Activated naive CD4-positive, alpha-beta T cell treated with anti-CD3 and anti-CD28 coated beads, Interleukin-2, amount 50 U/mL, for 72 hours (primary cell): ENCODE data around the gene LBR. TPM values are rescaled to one million over a fixed set of nuclear protein-coding genes. Genes with fewer than 3 reads are reported as not detected.

Experiments
- ATAC-seq, 2 donors: fragments of 150-1000 bp; cut with Tn5 transposase; 2 replicates each; pipeline ENCODE4 v1.10.0; 2021; ENCODE audit warnings: mild to moderate bottlenecking in 2 of 2, moderate library complexity in 2 of 2
- DNase-seq, 2 donors: peaks; one replicate each; pipeline ENCODE4 v3.0.0; 2021 to 2022; ENCODE audit warnings: low spot score in 2 of 2
- H3K27ac Mint-ChIP-seq, 2 donors: one replicate each; pipeline ENCODE4 v1.8.0; 2022; ENCODE audit warnings: mild to moderate bottlenecking in 2 of 2, mixed read lengths in 2 of 2
- H3K36me3 Mint-ChIP-seq, 2 donors: one replicate each; pipeline ENCODE4 v1.8.0; 2022; ENCODE audit warnings: mixed read lengths in 2 of 2
- H3K9me3 Mint-ChIP-seq, 2 donors: one replicate each; pipeline ENCODE4 v1.8.0; 2022; ENCODE audit warnings: mixed read lengths in 2 of 2
- total RNA-seq, 2 donors: library from RNA; stranded (reverse); gene quantifications; one replicate each; pipeline ENCODE4 v1.2.3, GENCODE V29; 2022

LBR gene
- total RNA-seq, 2 donors from 2014 or later, result 161 to 174 TPM

GRCh38 chr1:225467193-225468020 is 39.6 kb upstream of the LBR start:
- ATAC-seq (peak; percentile 90 to 94), DNase-seq (peak; percentile 76 to 85)
- H3K27ac Mint-ChIP-seq, result peak overlapping the region; percentile 96 to 98
- no peaks in the 10 kb centered on the region for H3K9me3 Mint-ChIP-seq
- no peaks in the 10 kb centered on the region for H3K36me3 Mint-ChIP-seq

- ATAC-seq, result no peak
- no peak for DNase-seq
- no peaks in the 10 kb centered on the region for H3K9me3 Mint-ChIP-seq
- peak overlapping the region; percentile 96 to 98 for H3K27ac Mint-ChIP-seq
- H3K36me3 Mint-ChIP-seq, result no peaks in the 10 kb centered on the region
Measured at GRCh38 chr1:225466848-225467192, 39.0 kb upstream of the LBR start.

DNA sequence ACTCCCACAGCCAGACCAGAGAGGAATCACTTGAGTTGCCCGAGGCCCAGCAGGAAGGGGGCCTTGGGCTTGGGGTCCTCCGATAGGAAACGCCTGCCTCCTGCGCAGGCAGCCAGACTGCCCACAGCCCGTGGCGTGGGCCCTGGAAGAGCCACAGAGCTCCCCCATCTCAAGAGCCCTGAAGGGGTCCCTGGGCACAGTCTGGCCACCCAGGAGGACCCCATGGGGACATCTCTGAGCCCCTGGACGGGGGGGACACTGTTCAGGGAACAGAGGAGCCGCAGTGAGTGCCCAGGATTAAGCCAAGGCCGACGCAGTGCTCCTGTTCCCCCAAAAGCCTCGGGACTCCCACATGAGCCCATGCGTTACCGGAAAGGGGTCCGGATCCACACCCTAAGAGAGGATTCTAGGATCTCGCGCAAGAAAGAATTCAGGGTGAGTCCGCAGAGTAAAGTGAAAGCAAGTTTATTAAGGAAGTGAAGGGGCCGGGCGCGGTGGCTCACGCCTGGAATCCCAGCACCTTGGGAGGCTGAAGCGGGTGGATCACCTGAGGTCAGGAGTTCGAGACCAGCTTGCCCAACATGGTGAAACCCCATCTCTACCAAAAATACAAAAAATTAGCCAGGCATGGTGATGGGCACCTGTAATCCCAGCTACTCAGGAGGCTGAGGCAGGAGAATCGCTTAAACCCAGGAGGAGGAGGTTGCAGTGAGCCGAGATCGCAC is 38.1 kb upstream of the LBR start:
- DNase-seq (no peak), ATAC-seq (no peak)
- peak overlapping the region; percentile 88 to 98 for H3K27ac Mint-ChIP-seq
- H3K9me3 Mint-ChIP-seq, result no peaks in the 10 kb centered on the region
- no peaks in the 10 kb centered on the region for H3K36me3 Mint-ChIP-seq

- DNase-seq (no peak), ATAC-seq (no peak)
- Mint-ChIP-seq H3K9me3 (no peaks in the 10 kb centered on the region), H3K36me3 (no peaks in the 10 kb centered on the region), H3K27ac (peak overlapping the region in 1 of 2 donors; percentile 98)
Measured at GRCh38 chr1:225464851-225465792, 37.3 kb upstream of the LBR start.

DNA sequence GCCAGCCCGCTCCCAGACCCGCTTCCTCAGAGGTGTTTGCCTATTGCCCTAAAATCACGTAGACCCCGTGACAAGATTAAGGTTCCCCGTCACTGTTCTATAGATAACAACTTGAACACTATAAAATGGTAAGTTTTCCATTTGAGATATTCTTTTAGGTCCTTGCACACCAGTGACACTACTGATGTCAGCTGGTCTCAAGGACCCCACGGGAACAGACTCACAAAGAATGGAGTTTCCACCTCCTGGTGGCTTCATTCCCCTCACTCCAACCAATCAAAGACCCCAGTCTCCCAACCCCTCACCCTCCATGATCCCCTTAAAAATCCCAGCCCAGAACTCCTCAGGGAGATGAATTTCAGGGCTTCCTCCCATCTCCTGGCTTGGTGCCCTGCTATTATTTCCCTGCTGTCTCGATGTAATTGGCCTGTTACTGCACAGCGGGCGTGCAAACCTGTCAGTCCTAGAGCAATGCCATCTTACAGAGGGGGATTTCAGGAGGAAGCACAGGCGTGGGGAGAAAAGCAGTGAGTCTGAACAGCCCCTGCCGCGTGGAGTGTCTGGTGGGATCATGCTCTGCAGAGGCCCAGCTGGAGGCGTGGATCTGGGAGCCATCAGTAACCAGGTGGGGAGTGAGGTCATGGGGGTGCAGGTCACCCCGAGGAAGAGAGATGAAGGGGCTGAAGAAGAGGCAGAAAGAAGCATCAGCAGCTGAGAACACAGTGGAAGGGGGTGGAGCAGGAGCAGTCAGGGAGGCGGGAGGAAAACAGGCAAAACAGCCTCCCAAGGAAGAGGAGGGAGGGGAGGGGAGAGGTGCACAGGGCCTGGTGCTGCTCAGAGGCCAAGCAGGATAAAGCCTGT is 35.1 kb upstream of the LBR start:
- Mint-ChIP-seq H3K36me3 (no peaks in the 10 kb centered on the region), H3K9me3 (no peaks in the 10 kb centered on the region), H3K27ac (peak overlapping the region in 1 of 2 donors; percentile 39)
- ATAC-seq (no peak), DNase-seq (no peak)

DNA sequence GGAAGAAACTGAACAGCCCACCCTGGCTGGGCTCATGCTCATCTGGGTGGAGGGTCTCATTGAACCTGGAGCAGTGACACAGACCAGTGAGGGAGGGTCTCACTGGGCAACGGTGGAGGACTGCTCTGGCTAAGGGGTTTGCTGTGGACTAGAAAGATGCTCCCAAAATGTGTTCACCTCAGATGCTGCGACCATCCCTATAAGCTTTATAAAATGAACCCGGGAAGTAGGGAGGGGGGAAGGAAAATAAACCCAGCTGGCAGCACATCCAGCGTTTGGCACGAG is 34.5 kb upstream of the LBR start:
- H3K36me3 Mint-ChIP-seq, result no peaks in the 10 kb centered on the region
- no peaks in the 10 kb centered on the region for H3K9me3 Mint-ChIP-seq
- DNase-seq (no peak), ATAC-seq (no peak)
- H3K27ac Mint-ChIP-seq, result no peak overlapping the region

GRCh38 chr1:225461533-225462428 is 33.9 kb upstream of the LBR start:
- DNase-seq, result no peak
- H3K36me3 Mint-ChIP-seq, result no peaks in the 10 kb centered on the region
- H3K27ac Mint-ChIP-seq, result no peak overlapping the region
- no peak for ATAC-seq
- H3K9me3 Mint-ChIP-seq, result no peaks in the 10 kb centered on the region

DNA sequence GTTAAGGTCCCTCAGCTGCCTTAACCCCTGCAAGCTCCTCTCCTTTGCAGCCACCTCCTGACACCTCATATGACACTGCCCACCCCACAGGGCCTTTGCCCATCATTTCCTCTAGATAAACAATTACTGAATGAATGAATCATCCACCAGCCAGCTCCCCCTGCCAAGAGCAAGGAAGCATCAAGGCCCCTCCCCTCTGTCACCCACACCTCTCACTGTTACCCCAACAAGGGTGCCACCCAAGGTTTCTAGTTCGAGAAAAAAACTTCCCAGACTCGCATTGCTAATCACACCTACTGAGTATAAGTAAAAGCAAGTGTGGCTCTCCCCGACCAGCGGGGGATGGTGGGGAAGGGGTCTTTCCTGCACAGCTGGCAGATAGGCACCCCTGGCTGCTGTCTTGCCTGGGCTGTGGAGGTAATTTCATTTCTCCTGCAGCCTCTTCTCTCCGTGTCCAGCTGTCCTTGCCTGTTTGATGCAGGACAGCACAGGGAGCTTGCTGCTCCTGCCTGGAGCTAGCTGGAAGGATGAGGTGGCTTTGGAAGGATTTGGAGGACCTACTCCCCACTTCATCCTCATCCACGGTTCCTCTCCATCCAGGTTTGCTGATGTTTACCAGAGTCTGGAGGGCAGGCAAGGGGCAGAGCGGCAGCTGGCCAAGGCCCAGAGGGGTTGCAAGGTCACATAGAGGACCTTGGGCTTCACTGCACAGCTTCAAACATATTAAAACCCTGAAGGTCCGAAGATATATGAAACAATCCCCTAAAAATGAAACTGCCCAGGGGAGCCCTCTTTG is 33.1 kb upstream of the LBR start:
- DNase-seq, result no peak
- ATAC-seq, result peak; percentile 88 to 90
- Mint-ChIP-seq H3K9me3 (no peaks in the 10 kb centered on the region), H3K36me3 (no peaks in the 10 kb centered on the region), H3K27ac (peak overlapping the region in 1 of 2 donors; percentile 16)

DNA sequence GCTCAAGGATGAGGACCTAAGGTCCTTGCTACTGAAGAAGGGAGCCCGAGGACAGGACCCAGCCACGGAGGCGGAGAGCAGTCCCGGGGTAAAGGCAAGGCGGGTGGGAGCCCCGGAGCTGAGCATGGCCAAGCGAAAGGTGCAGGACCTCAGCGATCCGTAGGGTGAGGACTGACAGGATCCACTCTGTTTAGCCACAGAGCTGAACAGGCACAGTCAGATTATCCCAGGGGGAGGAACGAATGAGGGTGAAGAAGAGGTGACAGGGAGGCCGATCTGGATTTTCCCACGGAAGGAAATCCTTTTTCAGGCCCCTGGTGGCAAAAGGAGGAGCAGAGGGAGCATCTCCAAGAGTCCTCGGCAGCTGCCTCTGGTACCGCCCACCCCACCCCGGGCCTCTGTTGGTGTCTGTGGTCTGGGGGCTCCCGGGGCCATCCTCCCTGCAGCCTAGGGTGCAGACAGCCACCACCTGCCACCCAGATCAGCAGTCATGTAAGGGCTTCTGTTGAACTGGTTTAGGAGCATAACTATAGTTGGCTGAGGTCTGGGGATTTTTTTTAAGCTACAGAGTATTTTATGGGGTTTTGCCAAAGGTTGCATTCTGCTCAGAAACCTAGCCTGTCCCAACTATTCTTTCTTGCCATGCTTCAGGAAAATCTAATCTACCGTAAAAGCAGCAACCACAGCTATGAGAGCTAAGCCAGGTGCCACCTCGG is 32.3 kb upstream of the LBR start:
- Mint-ChIP-seq H3K27ac (peak overlapping the region; percentile 62 to 71), H3K9me3 (no peaks in the 10 kb centered on the region), H3K36me3 (no peaks in the 10 kb centered on the region)
- DNase-seq, result no peak
- peak; percentile 8 to 22 for ATAC-seq

DNA sequence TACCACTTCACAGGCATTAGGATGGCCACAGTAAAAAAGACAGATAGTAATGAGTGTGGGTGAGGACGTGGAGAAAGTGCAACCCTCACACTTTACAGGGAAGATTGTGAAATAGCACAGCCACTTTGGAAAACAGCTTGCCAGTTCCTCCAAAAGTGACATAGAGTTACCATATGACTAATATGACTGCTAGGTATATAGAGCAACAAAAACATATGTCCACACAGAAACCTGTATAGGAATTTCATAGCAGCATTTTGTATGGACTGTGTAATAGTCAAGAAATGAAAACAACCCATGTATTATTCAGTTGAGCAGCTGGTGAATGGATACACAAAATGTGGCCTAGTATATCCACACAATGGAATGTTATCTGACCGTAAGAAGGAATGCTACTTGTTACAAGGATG is 30.4 kb upstream of the LBR start:
- Mint-ChIP-seq H3K9me3 (no peaks in the 10 kb centered on the region), H3K27ac (peak overlapping the region in 1 of 2 donors; percentile 73), H3K36me3 (no peaks in the 10 kb centered on the region)
- DNase-seq (no peak), ATAC-seq (no peak)

DNA sequence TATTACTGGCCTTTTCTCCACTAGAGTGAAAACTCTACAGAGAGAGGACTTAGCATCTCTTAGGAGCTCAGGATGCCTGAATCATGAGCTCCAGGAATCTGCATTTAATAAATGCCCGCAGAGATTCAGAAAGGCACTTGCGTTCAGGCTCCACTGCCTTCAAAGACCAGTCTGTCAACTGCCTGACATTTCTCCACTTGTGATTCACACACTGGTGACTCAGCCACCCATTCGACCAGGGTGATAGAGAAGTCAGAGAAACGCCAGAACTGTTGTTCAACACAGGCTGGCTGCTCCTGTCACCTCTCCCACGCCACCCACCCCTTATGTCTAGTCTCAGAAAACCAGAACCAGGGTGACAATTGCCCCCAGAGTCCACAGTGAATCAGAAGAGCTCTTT is 26.9 kb upstream of the LBR start:
- peak overlapping the region; percentile 0 to 81 for H3K27ac Mint-ChIP-seq
- H3K36me3 Mint-ChIP-seq, result no peaks in the 10 kb centered on the region
- ATAC-seq (peak; percentile 95 to 97), DNase-seq (peak; percentile 70 to 80)
- no peaks in the 10 kb centered on the region for H3K9me3 Mint-ChIP-seq

- peak; percentile 48 to 51 for ATAC-seq
- peak overlapping the region; percentile 46 to 81 for H3K27ac Mint-ChIP-seq
- peak in 1 of 2 donors; percentile 42 for DNase-seq
- H3K9me3 Mint-ChIP-seq, result no peaks in the 10 kb centered on the region
- no peaks in the 10 kb centered on the region for H3K36me3 Mint-ChIP-seq
Measured at GRCh38 chr1:225453797-225454648, 26.2 kb upstream of the LBR start.

- DNase-seq (no peak), ATAC-seq (no peak)
- Mint-ChIP-seq H3K27ac (no peak overlapping the region), H3K36me3 (no peaks in the 10 kb centered on the region), H3K9me3 (no peaks in the 10 kb centered on the region)
Measured at GRCh38 chr1:225451840-225452515, 24.1 kb upstream of the LBR start.
